K562 (cell line): ENCODE results near the gene AURKB. TPM values are rescaled to one million over a fixed set of nuclear protein-coding genes. Genes with fewer than 3 reads are reported as not detected.

Experiments used
- CBFA2T2 ChIP-seq: fragments of 450-650 bp; conservative IDR thresholded peaks from 2 replicates; pipeline ENCODE4 v1.6.1; 2017; ENCODE audit warnings: mild to moderate bottlenecking
- CEBPZ ChIP-seq: fragments of 150-350 bp; IDR thresholded peaks from 2 replicates; pipeline ENCODE4 v1.6.1; 2014; ENCODE audit warnings: low read depth, mild to moderate bottlenecking, low read length, borderline replicate concordance
- GATAD2A ChIP-seq: fragments of 450-650 bp; IDR thresholded peaks from 2 replicates; pipeline ENCODE4 v1.6.1; 2017
- PHB ChIP-seq: fragments of 250-450 bp; sonication (Bioruptor Pico); IDR thresholded peaks from 2 replicates; pipeline ENCODE4 v1.5.0; 2021
- RAD51 ChIP-seq: fragments of 450-650 bp; IDR thresholded peaks from 2 replicates; pipeline ENCODE4 v1.7.1; 2016; ENCODE audit warnings: low read depth, mild to moderate bottlenecking, borderline replicate concordance
- STAT5B ChIP-seq: fragments of 250-450 bp; sonication (Bioruptor Pico); IDR thresholded peaks from 2 replicates; pipeline ENCODE4 v1.8.0; 2021; ENCODE audit warnings: mild to moderate bottlenecking, inconsistent platforms
- TEAD2 ChIP-seq: fragments of 450-650 bp; IDR thresholded peaks from 2 replicates; pipeline ENCODE4 v1.6.1; 2016; ENCODE audit warnings: missing genetic modification characterization, control low read depth, missing compliant biosample characterization
- YY1 ChIP-seq, 3 experiments: IDR thresholded peaks; 2 replicates each; pipeline ENCODE4 v1.6.1; 2011; ENCODE audit warnings: low read length in 2 of 3, mild to moderate bottlenecking in 2 of 3, moderate library complexity in 2 of 3, borderline replicate concordance in 1 of 3, control low read depth in 1 of 3, low read depth in 1 of 3; ENCODE audit not compliant: insufficient read depth in 3 of 3, insufficient replicate concordance in 2 of 3, control insufficient read depth in 1 of 3, insufficient read length in 1 of 3; ENCODE audit errors: extremely low read depth in 1 of 3
- ZBTB11 ChIP-seq, 3 experiments: fragments of 200-800 bp in 1 of 3; fragments of 250-450 bp in 1 of 3; fragments of 450-650 bp in 1 of 3; sonication (Bioruptor Pico) in 1 of 3; sonication (Bioruptor generic) in 1 of 3; formaldehyde crosslinking in 1 of 3; IDR thresholded peaks; 2 replicates each; pipeline versions ENCODE4 v1.6.1 to v1.8.0; 2016 to 2022; ENCODE audit warnings: mild to moderate bottlenecking in 2 of 3, missing genetic modification characterization in 2 of 3, missing compliant biosample characterization in 1 of 3, moderate library complexity in 1 of 3
- ZNF384 ChIP-seq: IDR thresholded peaks from 2 replicates; pipeline ENCODE4 v1.6.1; 2012; ENCODE audit warnings: low read depth, low read length, improper control_type of control experiment
- ZNF445 ChIP-seq: fragments of 250-450 bp; sonication (Bioruptor Pico); IDR thresholded peaks from 2 replicates; pipeline ENCODE4 v1.4.0; 2020; ENCODE audit warnings: low read depth, mild to moderate bottlenecking, moderate library complexity
- ZNF592 ChIP-seq: fragments of 450-650 bp; IDR thresholded peaks from 2 replicates; pipeline ENCODE4 v1.6.1; 2017; ENCODE audit warnings: antibody characterized with exemption, mild to moderate bottlenecking
- ZNF695 ChIP-seq: fragments of 450-650 bp; formaldehyde crosslinking; IDR thresholded peaks from 2 replicates; pipeline ENCODE4 v1.4.0; 2020; ENCODE audit warnings: mild to moderate bottlenecking, moderate library complexity
- ZZZ3 ChIP-seq: fragments of 450-650 bp; IDR thresholded peaks from 2 replicates; pipeline ENCODE4 v1.6.1; 2016; ENCODE audit warnings: antibody characterized with exemption, mild to moderate bottlenecking, moderate library complexity
- polyA plus RNA-seq, 8 experiments: library from polyadenylated mRNA; depleted of rRNA in 4 of 8; stranded (reverse) in 5 of 8; unstranded in 3 of 8; fragments of >200 nt; fragmentation: Nextera tagmentation in 2 of 8; fragmentation: Illumina TruSeq in 1 of 8; extraction: Ambion mirVana in 2 of 8; extraction: Trizol in 1 of 8; gene quantifications; 2 replicates each; pipeline versions ENCODE4 v1.2.1 to v1.2.3, GENCODE V29; 2011 to 2014; ENCODE audit warnings: inconsistent platforms in 1 of 8, missing spikeins in 1 of 8
- total RNA-seq, 7 experiments: library from RNA; depleted of rRNA in 6 of 7; stranded (reverse); fragments of >200 nt in 6 of 7; fragmentation: Illumina TruSeq in 2 of 7; extraction: Trizol in 2 of 7; gene quantifications; 2 replicates each; pipeline versions ENCODE4 v1.2.1 to v1.2.3, GENCODE V29; 2011 to 2021; ENCODE audit warnings: low replicate concordance in 1 of 7

Gene AURKB
- total and polyA plus RNA-seq, 9 of the 15 experiments (the other 6 are each of a cell fraction or from before 2014, with no cell fraction given) = 27.2 to 114 (median 74.8) TPM

GRCh38 chr17:8223356-8224126 is 13.2 kb upstream of the AURKB start (continued):
- peak in 1 of 3 experiments; percentile 78; a peak in 2 of 6 replicates for TF ChIP-seq ZBTB11 (CRISPR knock-in tag; IDR thresholded peaks at IDR 0.05)
- TF ChIP-seq ZNF445 (CRISPR knock-in tag) = no peak
- TF ChIP-seq YY1 (IDR thresholded peaks at IDR 0.05; ENCODE audit: borderline replicate concordance in 1 of 3, control insufficient read depth in 1 of 3, extremely low read depth in 1 of 3, insufficient read depth in 3 of 3, insufficient read length in 1 of 3, insufficient replicate concordance in 2 of 3, low read depth in 1 of 3, low read length in 2 of 3) = no peak
- TF ChIP-seq RAD51 = no peak
- TF ChIP-seq GATAD2A = 0 out of 2 replicates have a peak, but pooled peaks have one; percentile 12
- no peak for TF ChIP-seq ZNF384
- TF ChIP-seq PHB (CRISPR knock-in tag) = no peak
- TF ChIP-seq ZNF695 (CRISPR knock-in tag) = no peak
- peak; percentile 84 for TF ChIP-seq ZNF592
- TF ChIP-seq TEAD2 (tag) = no peak
- TF ChIP-seq STAT5B (CRISPR knock-in tag) = no peak
- TF ChIP-seq CEBPZ = no peak
- no peak for TF ChIP-seq ZZZ3
- no peak for TF ChIP-seq CBFA2T2
